ENCODE measurements around the gene EPB41L1.

Gene EPB41L1

GRCh38 chr20:36235892-36236785 is 81.6 kb downstream of the EPB41L1 start, which contains the start of gene AAR2:
AAR2 (plus strand) TSS chr20:36236478; CDS start chr20:36239869, 3,391 bp downstream.
- TF ChIP-seq TAF1 (IDR thresholded peaks at IDR 0.05; ENCODE audit: borderline replicate concordance, insufficient read depth, low read length) (peak; percentile 95), FOXP2 (optimal IDR thresholded peaks at IDR 0.05; ENCODE audit: borderline replicate concordance, extremely low read depth, extremely low read length, insufficient read depth) (peak; percentile 85), SIN3A (IDR thresholded peaks at IDR 0.05; ENCODE audit: borderline replicate concordance, insufficient read depth, low read length) (peak; percentile 71; the same call in 1 of the 2 replicates), POLR2AphosphoS5 (IDR thresholded peaks at IDR 0.05; ENCODE audit: low read depth, low read length) (peak; percentile 89), REST (IDR thresholded peaks at IDR 0.05; ENCODE audit: insufficient read depth in 1 of 2, low read depth in 2 of 2, low read length in 2 of 2) (0 out of 4 replicates have a peak, but pooled peaks of 1 of the 2 experiments have one; percentile 63)

GRCh38 chr20:36236786-36237121 is 82.2 kb downstream of the EPB41L1 start:
- no peak for TF ChIP-seq TAF1 (IDR thresholded peaks at IDR 0.05; ENCODE audit: borderline replicate concordance, insufficient read depth, low read length)
- TF ChIP-seq POLR2AphosphoS5 (IDR thresholded peaks at IDR 0.05; ENCODE audit: low read depth, low read length): no peak
- no peak for TF ChIP-seq REST (IDR thresholded peaks at IDR 0.05; ENCODE audit: insufficient read depth in 1 of 2, low read depth in 2 of 2, low read length in 2 of 2)

GRCh38 chr20:36237477-36237876 is 82.9 kb downstream of the EPB41L1 start:
- TF ChIP-seq SIN3A (IDR thresholded peaks at IDR 0.05; ENCODE audit: borderline replicate concordance, insufficient read depth, low read length) (no peak), POLR2AphosphoS5 (IDR thresholded peaks at IDR 0.05; ENCODE audit: low read depth, low read length) (no peak)

- TF ChIP-seq TAF1 (IDR thresholded peaks at IDR 0.05; ENCODE audit: borderline replicate concordance, insufficient read depth, low read length) (no peak), POLR2AphosphoS5 (IDR thresholded peaks at IDR 0.05; ENCODE audit: low read depth, low read length) (no peak), SIN3A (IDR thresholded peaks at IDR 0.05; ENCODE audit: borderline replicate concordance, insufficient read depth, low read length) (no peak), FOXP2 (optimal IDR thresholded peaks at IDR 0.05; ENCODE audit: borderline replicate concordance, extremely low read depth, extremely low read length, insufficient read depth) (no peak), REST (IDR thresholded peaks at IDR 0.05; ENCODE audit: insufficient read depth in 1 of 2, low read depth in 2 of 2, low read length in 2 of 2) (no peak)
Observed at GRCh38 chr20:36238153-36238552, 83.6 kb downstream of the EPB41L1 start.

- TF ChIP-seq TAF1 (IDR thresholded peaks at IDR 0.05; ENCODE audit: borderline replicate concordance, insufficient read depth, low read length) (no peak), POLR2AphosphoS5 (IDR thresholded peaks at IDR 0.05; ENCODE audit: low read depth, low read length) (no peak), FOXP2 (optimal IDR thresholded peaks at IDR 0.05; ENCODE audit: borderline replicate concordance, extremely low read depth, extremely low read length, insufficient read depth) (no peak)
Observed at GRCh38 chr20:36238760-36239159, 84.2 kb downstream of the EPB41L1 start.

GRCh38 chr20:36240076-36240475 is 85.5 kb downstream of the EPB41L1 start:
- TF ChIP-seq SIN3A (IDR thresholded peaks at IDR 0.05; ENCODE audit: borderline replicate concordance, insufficient read depth, low read length): no peak
- TF ChIP-seq TAF1 (IDR thresholded peaks at IDR 0.05; ENCODE audit: borderline replicate concordance, insufficient read depth, low read length): no peak
- TF ChIP-seq FOXP2 (optimal IDR thresholded peaks at IDR 0.05; ENCODE audit: borderline replicate concordance, extremely low read depth, extremely low read length, insufficient read depth): no peak
- no peak for TF ChIP-seq REST (IDR thresholded peaks at IDR 0.05; ENCODE audit: insufficient read depth in 1 of 2, low read depth in 2 of 2, low read length in 2 of 2)
- no peak for TF ChIP-seq POLR2AphosphoS5 (IDR thresholded peaks at IDR 0.05; ENCODE audit: low read depth, low read length)

Measured in PFSK-1 (cell line).